ENCODE data around the gene ABI3BP.

Gene ABI3BP

GRCh38 chr3:100761211-100761942, 231.8 kb downstream of the ABI3BP start:
- no peak for DNase-seq

GRCh38 chr3:100760377-100760776, 232.8 kb downstream of the ABI3BP start:
- no peak for DNase-seq

DNA sequence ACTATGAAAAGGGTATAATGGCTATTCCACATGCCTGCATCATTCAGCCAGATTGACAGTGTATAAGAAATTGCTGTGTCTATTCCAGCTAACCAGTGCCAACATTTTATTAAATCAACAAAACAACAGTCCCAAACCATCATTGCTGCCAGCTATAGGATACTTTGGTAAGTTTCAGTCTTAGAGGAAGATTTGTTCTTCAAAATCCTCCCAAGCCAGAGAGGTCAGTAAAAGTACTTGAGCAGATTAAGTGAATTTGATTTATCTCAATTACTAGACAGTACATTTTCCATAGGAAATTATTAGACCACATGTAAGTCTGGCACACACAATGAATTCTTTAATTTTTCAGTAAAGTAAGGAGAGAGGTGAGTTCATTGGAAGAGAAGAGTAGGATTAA, 233.3 kb downstream of the ABI3BP start:
- DNase-seq: no peak

- no peak for DNase-seq
Observed at GRCh38 chr3:100759159-100759558, 234.1 kb downstream of the ABI3BP start.

DNA sequence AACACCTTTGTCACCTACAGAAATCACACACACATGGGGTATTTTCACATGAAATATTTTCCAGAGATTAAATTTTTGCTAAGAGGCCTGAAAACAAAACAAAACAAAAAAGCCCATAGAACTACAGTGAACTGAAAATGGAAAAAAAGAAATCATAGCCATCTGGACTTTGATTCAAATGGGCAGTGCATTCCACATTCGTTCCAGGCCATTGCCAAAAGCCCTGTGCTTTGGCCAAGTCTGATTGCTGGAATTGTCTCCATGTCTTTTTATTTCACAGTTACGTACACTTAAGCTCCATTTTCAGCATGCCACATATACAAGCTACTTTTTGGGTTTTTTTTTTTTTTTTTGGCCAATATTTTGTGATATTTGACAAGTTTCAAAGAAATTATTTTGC, 236.8 kb downstream of the ABI3BP start:
- DNase-seq: no peak

GRCh38 chr3:100754563-100755334, 238.5 kb downstream of the ABI3BP start:
- DNase-seq: no peak

DNA sequence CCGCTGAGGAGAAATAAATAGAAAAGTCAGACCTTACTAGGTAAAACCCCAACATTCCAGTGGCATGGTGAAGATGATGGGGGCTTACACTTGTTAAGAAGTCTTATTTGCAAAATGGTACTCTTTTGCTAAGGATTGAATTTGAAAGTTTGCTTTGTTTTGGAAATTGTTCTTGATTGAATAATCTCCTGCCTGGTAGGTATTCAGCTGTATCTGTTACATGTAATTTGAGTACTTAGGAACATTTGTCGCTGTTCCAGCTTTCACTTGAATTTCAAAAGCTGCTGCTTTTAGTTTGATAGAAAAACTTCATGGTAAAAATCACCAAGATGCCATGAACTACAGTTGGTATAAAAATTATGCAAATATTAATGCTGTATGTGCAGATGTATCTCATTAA, 239.4 kb downstream of the ABI3BP start:
- no peak for DNase-seq

GRCh38 chr3:100748967-100749366, 244.3 kb downstream of the ABI3BP start:
- DNase-seq: no peak

- no peak for DNase-seq
Observed at GRCh38 chr3:100748220-100748619, 245.0 kb downstream of the ABI3BP start.

DNA sequence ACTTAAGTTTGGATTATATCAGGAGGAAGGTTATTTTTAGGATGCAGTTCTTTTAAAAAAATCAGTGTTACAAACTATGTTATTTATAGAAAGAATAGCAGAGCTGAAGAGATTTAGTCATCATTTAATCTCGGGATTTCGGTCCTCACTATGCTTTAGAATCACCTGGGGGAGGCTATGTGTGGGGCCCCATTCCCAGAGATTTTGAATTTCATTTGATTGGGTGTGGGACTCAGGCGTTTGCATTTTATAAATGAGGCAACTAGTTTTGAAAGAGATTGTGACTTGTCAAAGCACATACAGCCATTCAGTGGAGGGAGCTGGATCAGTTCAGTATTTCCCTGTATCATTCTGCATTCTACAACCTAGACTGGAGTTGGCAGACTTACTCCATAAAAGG, 247.1 kb downstream of the ABI3BP start:
- no peak for DNase-seq

DNA sequence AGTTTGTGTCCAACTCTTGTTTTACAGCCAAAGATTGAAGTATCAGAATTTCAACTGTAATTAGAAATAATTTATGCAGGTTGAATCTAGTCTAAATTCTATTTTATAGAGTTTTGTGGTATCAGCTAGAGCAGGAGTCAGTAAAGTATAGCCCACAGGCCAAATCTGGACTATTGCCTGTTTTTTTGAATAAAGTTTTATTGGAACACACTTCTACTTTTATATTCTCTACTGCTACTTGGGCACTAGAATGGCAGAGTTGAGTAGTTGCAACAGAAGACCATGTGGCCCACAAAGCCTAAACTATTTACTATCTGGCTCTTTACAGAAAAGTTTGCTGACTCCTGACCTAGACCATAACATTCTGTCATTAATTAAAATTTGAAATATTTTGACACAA, 247.6 kb downstream of the ABI3BP start:
- DNase-seq: no peak

DNA sequence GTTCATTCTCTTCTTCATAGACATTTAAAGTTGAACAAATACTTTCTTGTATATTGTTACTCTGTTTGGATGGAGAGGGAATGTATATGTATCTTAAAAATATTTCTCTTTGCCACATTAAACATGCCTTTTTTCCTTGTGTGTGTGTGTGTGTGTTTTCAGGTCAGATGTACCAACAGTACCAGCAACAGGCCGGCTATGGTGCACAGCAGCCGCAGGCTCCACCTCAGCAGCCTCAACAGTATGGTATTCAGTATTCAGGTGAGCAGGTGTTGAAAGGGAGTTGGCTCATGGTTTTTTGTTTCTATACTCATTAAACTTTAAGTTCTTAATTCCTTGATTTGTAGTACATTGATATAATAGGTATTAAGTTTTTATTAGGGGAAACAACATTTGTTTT, 248.6 kb downstream of the ABI3BP start:
- no peak for DNase-seq

DNA sequence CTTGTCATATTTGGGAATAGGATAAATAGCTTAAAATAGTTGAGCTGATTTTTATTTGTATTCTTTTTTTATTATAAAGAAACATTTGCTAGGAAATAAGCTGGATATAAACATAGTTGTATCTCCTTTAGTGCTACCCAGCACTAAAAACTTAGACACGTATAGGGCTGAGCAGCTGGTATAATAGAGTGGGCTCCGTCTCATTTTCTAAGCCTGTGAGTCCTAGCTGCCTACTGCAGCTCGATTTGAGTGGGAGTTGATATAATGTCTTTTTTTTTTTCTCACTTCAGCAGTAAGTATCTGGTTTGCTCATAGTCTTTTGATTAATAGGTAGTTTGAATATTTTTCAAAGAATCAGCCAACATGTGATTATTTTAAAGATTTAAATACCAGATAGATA, 249.7 kb downstream of the ABI3BP start:
- no peak for DNase-seq

DNA sequence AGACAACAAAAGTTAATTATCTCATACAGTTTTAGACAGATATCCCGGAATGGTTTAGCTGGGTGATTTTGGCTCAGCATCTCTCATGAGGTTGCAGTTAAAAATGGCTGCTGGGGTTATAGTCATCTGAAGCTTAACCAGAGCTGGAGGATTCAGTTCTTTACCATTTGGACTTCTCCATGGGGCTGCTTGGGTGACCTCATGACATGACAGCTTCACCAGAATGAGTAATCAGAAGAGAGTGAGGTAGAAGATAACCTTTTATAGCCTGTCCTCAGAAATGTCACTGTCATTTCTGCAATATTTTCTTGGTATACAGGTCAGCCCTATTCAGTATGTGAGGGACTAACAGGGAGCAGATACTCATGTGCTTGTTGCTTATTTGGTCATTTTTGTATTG, 253.0 kb downstream of the ABI3BP start:
- DNase-seq: peak; percentile 25

DNA sequence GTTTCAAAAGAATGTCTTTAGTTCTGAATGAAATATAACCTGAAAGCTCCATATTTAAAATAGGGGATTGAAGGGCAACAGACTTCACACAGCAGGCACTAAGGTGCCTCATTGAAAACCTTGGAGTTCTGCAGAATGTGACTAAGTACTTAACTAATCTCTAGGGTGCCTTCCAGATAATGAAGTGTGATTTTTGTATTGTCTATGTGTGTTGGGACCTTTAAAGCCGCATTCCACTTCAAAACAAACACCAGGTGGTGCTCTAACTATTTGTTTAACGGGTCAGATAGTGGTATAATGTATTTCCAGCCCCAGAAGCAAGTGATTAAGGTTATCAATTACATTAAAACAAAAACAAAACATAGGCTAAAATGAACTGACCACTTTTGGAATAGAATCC, 255.9 kb downstream of the ABI3BP start:
- no peak for DNase-seq

DNA sequence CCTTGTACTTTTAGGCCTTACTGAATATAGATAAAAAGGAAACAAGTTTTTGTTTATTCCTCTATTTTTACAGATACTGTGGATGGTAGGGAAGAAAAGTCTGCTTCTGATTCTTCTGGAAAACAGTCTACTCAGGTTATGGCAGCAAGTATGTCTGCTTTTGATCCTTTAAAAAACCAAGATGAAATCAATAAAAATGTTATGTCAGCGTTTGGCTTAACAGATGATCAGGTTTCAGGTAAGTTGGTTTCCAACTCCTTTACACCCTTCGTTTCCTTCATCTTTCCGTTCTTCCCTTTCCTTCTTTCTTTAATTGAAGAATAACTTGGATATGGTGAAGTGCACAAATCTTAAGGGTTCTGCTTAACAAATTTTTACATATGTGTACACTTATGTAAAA, 260.8 kb downstream of the ABI3BP start:
- DNase-seq: no peak

- DNase-seq: no peak
Observed at GRCh38 chr3:100730524-100730923, 262.7 kb downstream of the ABI3BP start.

DNA sequence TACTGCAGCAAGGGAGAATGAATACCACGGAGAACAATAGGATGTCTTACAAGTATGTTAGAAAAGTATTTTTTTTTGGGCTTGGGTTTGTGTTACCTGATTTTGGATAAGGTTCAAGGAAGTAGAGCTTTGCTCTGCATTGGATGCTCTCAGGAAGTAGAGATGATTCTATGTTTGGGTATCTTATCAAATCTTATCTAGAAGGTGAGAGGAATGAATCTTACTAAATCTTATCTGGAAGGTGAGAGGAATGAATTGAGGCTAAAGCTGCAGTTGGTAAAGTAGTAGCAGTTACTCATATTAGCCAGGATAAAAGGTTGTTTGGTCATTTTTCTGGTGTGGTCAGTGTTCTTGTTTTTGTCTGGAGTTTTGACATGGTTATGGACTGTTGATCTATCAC, 266.5 kb downstream of the ABI3BP start:
- no peak for DNase-seq

DNA sequence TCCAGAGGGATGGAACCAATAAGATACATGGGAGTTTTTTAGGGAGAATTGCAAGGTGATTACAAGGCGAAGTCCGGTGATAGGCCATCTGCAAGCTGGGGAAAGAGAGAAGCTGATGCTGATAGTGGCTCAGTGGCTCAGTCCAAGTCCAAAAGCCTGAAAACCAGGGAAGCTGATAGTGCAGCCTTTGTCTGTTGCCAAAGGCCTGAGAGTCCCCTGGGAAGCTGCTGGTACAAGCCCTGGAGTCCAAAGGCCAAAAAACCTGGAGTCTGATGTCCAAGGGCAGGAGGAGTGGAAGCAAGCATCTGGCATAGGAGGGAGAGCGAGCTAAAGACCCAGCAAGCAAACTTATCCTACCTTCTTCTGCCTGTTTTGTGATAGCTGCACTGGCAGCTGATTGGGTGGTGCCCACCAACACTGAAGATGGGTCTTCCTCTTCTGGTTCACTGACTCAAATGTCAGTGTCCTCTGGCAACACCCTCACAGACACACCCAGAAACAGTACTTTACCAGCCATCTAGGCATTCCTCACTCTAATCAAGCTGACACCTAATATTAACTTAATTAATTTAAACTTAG, 267.2 kb downstream of the ABI3BP start:
- no peak for DNase-seq

DNA sequence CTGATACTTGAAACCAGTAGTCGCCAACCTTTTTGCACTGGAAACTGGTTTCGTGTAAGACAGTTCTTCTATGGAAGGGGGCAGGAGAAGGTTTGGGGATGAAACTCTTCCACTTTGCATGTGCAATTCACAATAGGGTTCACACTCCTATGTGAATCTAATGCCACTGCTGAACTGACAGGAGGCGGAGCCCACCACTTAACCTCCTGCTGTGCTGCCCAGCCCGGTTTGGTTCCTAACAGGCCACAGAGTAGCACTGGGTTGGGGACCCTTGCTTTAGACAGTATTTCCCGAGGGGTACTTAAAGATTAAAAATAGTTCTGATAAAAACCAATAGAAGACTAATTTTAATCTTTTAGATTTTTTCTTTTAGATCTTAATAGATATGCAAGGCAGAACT, 272.8 kb downstream of the ABI3BP start:
- no peak for DNase-seq

- DNase-seq: no peak
Observed at GRCh38 chr3:100719136-100719535, 274.1 kb downstream of the ABI3BP start.

- DNase-seq: no peak
Observed at GRCh38 chr3:100717637-100718487, 275.4 kb downstream of the ABI3BP start.

- no peak for DNase-seq
Observed at GRCh38 chr3:100717063-100717462, 276.2 kb downstream of the ABI3BP start.
